WTC11 (cell line): Measurements from ENCODE around the gene PIEZO1. TPM values are rescaled to one million over a fixed set of nuclear protein-coding genes. Genes with fewer than 3 reads are reported as not detected.

Experiments
- ATAC-seq: fragments of 200-7000 bp; cut with Tn5 transposase; 2 replicates; pipeline ENCODE4 v1.10.0; 2021; ENCODE audit warnings: mild to moderate bottlenecking, moderate library complexity
- CTCF ChIA-PET: fragments of 300-600 bp; sonication (Branson Sonifier 250); formaldehyde crosslinking; loops from one replicate; lab custom pipeline; 2021; ENCODE audit warnings: antibody characterized with exemption; lab: Charles Lee
- POLR2A ChIA-PET: fragments of 350-600 bp; sonication (Branson Sonifier 250); formaldehyde crosslinking; loops from one replicate; lab custom pipeline; 2021; ENCODE audit warnings: antibody characterized with exemption; lab: Charles Lee
- DNase-seq: peaks from one replicate; pipeline ENCODE4 v3.0.0; 2021; ENCODE audit warnings: low spot score
- H3K27ac Mint-ChIP-seq: 2 replicates; pipeline ENCODE4 v1.8.0; 2021; ENCODE audit warnings: mixed read lengths
- H3K27me3 Mint-ChIP-seq: 2 replicates; pipeline ENCODE4 v1.8.0; 2021; ENCODE audit warnings: low read depth, mild to moderate bottlenecking, moderate library complexity, mixed read lengths
- H3K36me3 Mint-ChIP-seq: 2 replicates; pipeline ENCODE4 v1.8.0; 2021; ENCODE audit warnings: mixed read lengths
- H3K4me1 Mint-ChIP-seq: 2 replicates; pipeline ENCODE4 v1.8.0; 2022; ENCODE audit warnings: mixed read lengths
- H3K4me3 Mint-ChIP-seq: 2 replicates; pipeline ENCODE4 v1.8.0; 2021; ENCODE audit warnings: mild to moderate bottlenecking, moderate library complexity, mixed read lengths
- H3K9me3 Mint-ChIP-seq: 2 replicates; pipeline ENCODE4 v1.8.0; 2021; ENCODE audit warnings: mixed read lengths
- ESRRA ChIP-seq: sonication (generic); formaldehyde crosslinking; IDR thresholded peaks from 2 replicates; pipeline ENCODE4 v1.8.1; 2022; ENCODE audit warnings: mild to moderate bottlenecking, missing genetic modification reagents, borderline replicate concordance
- HMGA2 ChIP-seq: fragments of 250-450 bp; sonication (Bioruptor Pico); IDR thresholded peaks from 2 replicates; pipeline ENCODE4 v1.4.0; 2021; ENCODE audit warnings: mild to moderate bottlenecking, moderate library complexity
- IRF2 ChIP-seq: sonication (generic); formaldehyde crosslinking; IDR thresholded peaks from 2 replicates; pipeline ENCODE4 v1.8.0; 2022; ENCODE audit warnings: low read depth, missing genetic modification reagents, borderline replicate concordance
- JAZF1 ChIP-seq: fragments of 250-450 bp; sonication (Bioruptor Pico); IDR thresholded peaks from 2 replicates; pipeline ENCODE4 v1.9.0; 2021; ENCODE audit warnings: moderate library complexity, mild to moderate bottlenecking, inconsistent platforms
- SMAD4 ChIP-seq: sonication (generic); formaldehyde crosslinking; IDR thresholded peaks from 2 replicates; pipeline ENCODE4 v1.8.0; 2022; ENCODE audit warnings: mild to moderate bottlenecking, missing genetic modification reagents
- SP1 ChIP-seq: sonication (generic); formaldehyde crosslinking; conservative IDR thresholded peaks from 2 replicates; pipeline ENCODE4 v1.8.1; 2022; ENCODE audit warnings: missing genetic modification reagents
- ZNF232 ChIP-seq: sonication (generic); formaldehyde crosslinking; IDR thresholded peaks from 2 replicates; pipeline ENCODE4 v1.8.0; 2022; ENCODE audit warnings: mild to moderate bottlenecking, missing genetic modification reagents
- ZNF317 ChIP-seq: sonication (generic); formaldehyde crosslinking; IDR thresholded peaks from 2 replicates; pipeline ENCODE4 v1.8.1; 2023; ENCODE audit warnings: low read depth, mild to moderate bottlenecking, moderate library complexity, missing genetic modification reagents, borderline replicate concordance
- total RNA-seq: library from RNA; stranded (reverse); gene quantifications from 3 replicates; pipeline ENCODE4 v1.2.3, GENCODE V29; 2021
- TF ChIP-seq, protein P1 (sequence below): sonication (generic); formaldehyde crosslinking; IDR thresholded peaks from 2 replicates; pipeline ENCODE4 v1.8.1; 2023; ENCODE audit warnings: mild to moderate bottlenecking, missing genetic modification reagents, moderate library complexity
- TF ChIP-seq, protein P2 (sequence below): sonication (generic); formaldehyde crosslinking; IDR thresholded peaks from 2 replicates; pipeline ENCODE4 v1.8.0; 2023; ENCODE audit warnings: missing genetic modification reagents, mild to moderate bottlenecking, borderline replicate concordance
- TF ChIP-seq, protein P3 (sequence below): sonication (generic); formaldehyde crosslinking; IDR thresholded peaks from 2 replicates; pipeline ENCODE4 v1.8.1; 2023; ENCODE audit warnings: mild to moderate bottlenecking, missing genetic modification reagents, moderate library complexity
- TF ChIP-seq, protein P4 (sequence below): sonication (generic); formaldehyde crosslinking; IDR thresholded peaks from 2 replicates; pipeline ENCODE4 v1.8.0; 2022; ENCODE audit warnings: missing genetic modification reagents

The PIEZO1 gene
- total RNA-seq, 1 experiment from 2014 or later = 71.3 TPM

- TF ChIP-seq, protein P1, sequence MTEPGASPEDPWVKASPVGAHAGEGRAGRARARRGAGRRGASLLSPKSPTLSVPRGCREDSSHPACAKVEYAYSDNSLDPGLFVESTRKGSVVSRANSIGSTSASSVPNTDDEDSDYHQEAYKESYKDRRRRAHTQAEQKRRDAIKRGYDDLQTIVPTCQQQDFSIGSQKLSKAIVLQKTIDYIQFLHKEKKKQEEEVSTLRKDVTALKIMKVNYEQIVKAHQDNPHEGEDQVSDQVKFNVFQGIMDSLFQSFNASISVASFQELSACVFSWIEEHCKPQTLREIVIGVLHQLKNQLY = no peak
- TF ChIP-seq ZNF232 (CRISPR knock-in tag) (no peak), HMGA2 (CRISPR knock-in tag) (no peak), JAZF1 (CRISPR knock-in tag) (no peak), SMAD4 (CRISPR knock-in tag) (no peak), ESRRA (no peak)
- TF ChIP-seq, protein P2, sequence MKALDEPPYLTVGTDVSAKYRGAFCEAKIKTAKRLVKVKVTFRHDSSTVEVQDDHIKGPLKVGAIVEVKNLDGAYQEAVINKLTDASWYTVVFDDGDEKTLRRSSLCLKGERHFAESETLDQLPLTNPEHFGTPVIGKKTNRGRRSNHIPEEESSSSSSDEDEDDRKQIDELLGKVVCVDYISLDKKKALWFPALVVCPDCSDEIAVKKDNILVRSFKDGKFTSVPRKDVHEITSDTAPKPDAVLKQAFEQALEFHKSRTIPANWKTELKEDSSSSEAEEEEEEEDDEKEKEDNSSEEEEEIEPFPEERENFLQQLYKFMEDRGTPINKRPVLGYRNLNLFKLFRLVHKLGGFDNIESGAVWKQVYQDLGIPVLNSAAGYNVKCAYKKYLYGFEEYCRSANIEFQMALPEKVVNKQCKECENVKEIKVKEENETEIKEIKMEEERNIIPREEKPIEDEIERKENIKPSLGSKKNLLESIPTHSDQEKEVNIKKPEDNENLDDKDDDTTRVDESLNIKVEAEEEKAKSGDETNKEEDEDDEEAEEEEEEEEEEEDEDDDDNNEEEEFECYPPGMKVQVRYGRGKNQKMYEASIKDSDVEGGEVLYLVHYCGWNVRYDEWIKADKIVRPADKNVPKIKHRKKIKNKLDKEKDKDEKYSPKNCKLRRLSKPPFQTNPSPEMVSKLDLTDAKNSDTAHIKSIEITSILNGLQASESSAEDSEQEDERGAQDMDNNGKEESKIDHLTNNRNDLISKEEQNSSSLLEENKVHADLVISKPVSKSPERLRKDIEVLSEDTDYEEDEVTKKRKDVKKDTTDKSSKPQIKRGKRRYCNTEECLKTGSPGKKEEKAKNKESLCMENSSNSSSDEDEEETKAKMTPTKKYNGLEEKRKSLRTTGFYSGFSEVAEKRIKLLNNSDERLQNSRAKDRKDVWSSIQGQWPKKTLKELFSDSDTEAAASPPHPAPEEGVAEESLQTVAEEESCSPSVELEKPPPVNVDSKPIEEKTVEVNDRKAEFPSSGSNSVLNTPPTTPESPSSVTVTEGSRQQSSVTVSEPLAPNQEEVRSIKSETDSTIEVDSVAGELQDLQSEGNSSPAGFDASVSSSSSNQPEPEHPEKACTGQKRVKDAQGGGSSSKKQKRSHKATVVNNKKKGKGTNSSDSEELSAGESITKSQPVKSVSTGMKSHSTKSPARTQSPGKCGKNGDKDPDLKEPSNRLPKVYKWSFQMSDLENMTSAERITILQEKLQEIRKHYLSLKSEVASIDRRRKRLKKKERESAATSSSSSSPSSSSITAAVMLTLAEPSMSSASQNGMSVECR (CRISPR knock-in tag) = no peak
- TF ChIP-seq, protein P3, sequence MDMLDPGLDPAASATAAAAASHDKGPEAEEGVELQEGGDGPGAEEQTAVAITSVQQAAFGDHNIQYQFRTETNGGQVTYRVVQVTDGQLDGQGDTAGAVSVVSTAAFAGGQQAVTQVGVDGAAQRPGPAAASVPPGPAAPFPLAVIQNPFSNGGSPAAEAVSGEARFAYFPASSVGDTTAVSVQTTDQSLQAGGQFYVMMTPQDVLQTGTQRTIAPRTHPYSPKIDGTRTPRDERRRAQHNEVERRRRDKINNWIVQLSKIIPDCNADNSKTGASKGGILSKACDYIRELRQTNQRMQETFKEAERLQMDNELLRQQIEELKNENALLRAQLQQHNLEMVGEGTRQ = no peak
Measured at GRCh38 chr16:88760424-88761142, 24.4 kb downstream of the PIEZO1 start (continued).

- ChIA-PET CTCF (interaction anchor here (1.0 to 9.0 kb wide), 10 partner anchors 9 to 123 kb away, joined by 3 to 185 read pairs (median 8); partner anchors contain the start of gene PIEZO1), POLR2A (interaction anchor here (1.6 kb wide), 1 partner anchor 10 kb away, joined by 4 read pairs; no protein-coding TSS in a partner anchor)
- Mint-ChIP-seq H3K4me3 (no peak overlapping the region), H3K27me3 (no peaks in the 10 kb centered on the region), H3K36me3 (no peaks in the 10 kb centered on the region), H3K9me3 (no peaks in the 10 kb centered on the region), H3K4me1 (peaks cover 30% of the 10 kb centered on the region), H3K27ac (no peak overlapping the region; the same call in 1 of the 2 replicates)
- no peak for ATAC-seq
- no peak for DNase-seq
- TF ChIP-seq ZNF317 (CRISPR knock-in tag) (no peak), IRF2 (CRISPR knock-in tag) (no peak), SP1 (CRISPR knock-in tag) (no peak)
- TF ChIP-seq, protein P4, sequence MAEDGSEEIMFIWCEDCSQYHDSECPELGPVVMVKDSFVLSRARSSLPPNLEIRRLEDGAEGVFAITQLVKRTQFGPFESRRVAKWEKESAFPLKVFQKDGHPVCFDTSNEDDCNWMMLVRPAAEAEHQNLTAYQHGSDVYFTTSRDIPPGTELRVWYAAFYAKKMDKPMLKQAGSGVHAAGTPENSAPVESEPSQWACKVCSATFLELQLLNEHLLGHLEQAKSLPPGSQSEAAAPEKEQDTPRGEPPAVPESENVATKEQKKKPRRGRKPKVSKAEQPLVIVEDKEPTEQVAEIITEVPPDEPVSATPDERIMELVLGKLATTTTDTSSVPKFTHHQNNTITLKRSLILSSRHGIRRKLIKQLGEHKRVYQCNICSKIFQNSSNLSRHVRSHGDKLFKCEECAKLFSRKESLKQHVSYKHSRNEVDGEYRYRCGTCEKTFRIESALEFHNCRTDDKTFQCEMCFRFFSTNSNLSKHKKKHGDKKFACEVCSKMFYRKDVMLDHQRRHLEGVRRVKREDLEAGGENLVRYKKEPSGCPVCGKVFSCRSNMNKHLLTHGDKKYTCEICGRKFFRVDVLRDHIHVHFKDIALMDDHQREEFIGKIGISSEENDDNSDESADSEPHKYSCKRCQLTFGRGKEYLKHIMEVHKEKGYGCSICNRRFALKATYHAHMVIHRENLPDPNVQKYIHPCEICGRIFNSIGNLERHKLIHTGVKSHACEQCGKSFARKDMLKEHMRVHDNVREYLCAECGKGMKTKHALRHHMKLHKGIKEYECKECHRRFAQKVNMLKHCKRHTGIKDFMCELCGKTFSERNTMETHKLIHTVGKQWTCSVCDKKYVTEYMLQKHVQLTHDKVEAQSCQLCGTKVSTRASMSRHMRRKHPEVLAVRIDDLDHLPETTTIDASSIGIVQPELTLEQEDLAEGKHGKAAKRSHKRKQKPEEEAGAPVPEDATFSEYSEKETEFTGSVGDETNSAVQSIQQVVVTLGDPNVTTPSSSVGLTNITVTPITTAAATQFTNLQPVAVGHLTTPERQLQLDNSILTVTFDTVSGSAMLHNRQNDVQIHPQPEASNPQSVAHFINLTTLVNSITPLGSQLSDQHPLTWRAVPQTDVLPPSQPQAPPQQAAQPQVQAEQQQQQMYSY = no peak
Measured at GRCh38 chr16:88759976-88760350, 25.1 kb downstream of the PIEZO1 start.
